SK-N-SH (cell line): Measurements from ENCODE around the gene SERPINH1. TPM values are rescaled to one million over a fixed set of nuclear protein-coding genes. Genes with fewer than 3 reads are reported as not detected.

Source experiments
- CTCF ChIA-PET: fragments of 300-600, 350-600 bp; formaldehyde crosslinking; extraction: SDS; loops from one replicate; lab custom pipeline; 2021; lab: Yijun Ruan, JAX
- POLR2A ChIA-PET: fragments of 350-600 bp; sonication (Branson Sonifier 250); formaldehyde crosslinking; extraction: SDS; loops from one replicate; lab custom pipeline; 2020; ENCODE audit warnings: antibody characterized with exemption, inconsistent platforms; lab: Yijun Ruan, JAX
- DNase-seq: peaks from one replicate; pipeline ENCODE4 v3.0.0; 2012
- H2AFZ ChIP-seq: fragments of 200-600 bp; sonication (generic); 2 replicates; pipeline ENCODE4 v1.8.1; 2016; ENCODE audit warnings: antibody characterized with exemption, mild to moderate bottlenecking, low read depth
- H3F3A ChIP-seq: fragments of 200-600 bp; sonication (generic); replicated peaks from 2 replicates; pipeline ENCODE3; 2016; ENCODE audit warnings: antibody characterized with exemption, mild to moderate bottlenecking; ENCODE audit not compliant: insufficient read depth
- H3K27ac ChIP-seq, 2 experiments: fragments of 200-500 bp in 1 of 2; fragments of 200-600 bp in 1 of 2; sonication (Bioruptor generic) in 1 of 2; sonication (generic), shearing (Covaris generic) in 1 of 2; 2 replicates each; pipeline versions ENCODE4 v1.5.1 to v1.6.1; 2014 to 2016; ENCODE audit warnings: low read depth in 2 of 2, inconsistent platforms in 1 of 2, low read length in 1 of 2, mild to moderate bottlenecking in 1 of 2, mixed read lengths in 1 of 2
- H3K27me3 ChIP-seq: fragments of 200-600 bp; sonication (generic), shearing (Covaris generic); 2 replicates; pipeline ENCODE4 v1.6.1; 2016; ENCODE audit warnings: mixed run types; ENCODE audit not compliant: insufficient read depth
- H3K36me3 ChIP-seq, 2 experiments: fragments of 200-500 bp in 1 of 2; fragments of 200-600 bp in 1 of 2; sonication (Bioruptor generic) in 1 of 2; sonication (generic) in 1 of 2; replicated peaks in 1 of 2; 2 replicates each; pipeline versions ENCODE3 to v1.5.1; 2014 to 2016; ENCODE audit warnings: low read length in 1 of 2, mild to moderate bottlenecking in 1 of 2; ENCODE audit not compliant: insufficient read depth in 2 of 2, control insufficient read depth in 1 of 2
- H3K4me1 ChIP-seq, 2 experiments: fragments of 200-500 bp in 1 of 2; fragments of 200-600 bp in 1 of 2; sonication (Bioruptor generic) in 1 of 2; sonication (generic), shearing (Covaris generic) in 1 of 2; 2 replicates each; pipeline versions ENCODE4 v1.5.1 to v1.6.1; 2014 to 2016; ENCODE audit warnings: low read depth in 1 of 2, low read length in 1 of 2, mixed run types in 1 of 2; ENCODE audit not compliant: insufficient read depth in 2 of 2, control insufficient read depth in 1 of 2
- H3K4me2 ChIP-seq: fragments of 200-600 bp; sonication (generic), shearing (Covaris generic); 2 replicates; pipeline ENCODE4 v1.6.1; 2017; ENCODE audit warnings: mixed run types
- H3K4me3 ChIP-seq, 2 experiments: fragments of 200-500 bp in 1 of 2; fragments of 200-600 bp in 1 of 2; sonication (Bioruptor generic) in 1 of 2; sonication (generic), shearing (Covaris generic) in 1 of 2; 2 replicates each; pipeline versions ENCODE4 v1.5.1 to v1.8.1; 2014 to 2016; ENCODE audit warnings: low read depth in 2 of 2, inconsistent platforms in 1 of 2, low read length in 1 of 2, mild to moderate bottlenecking in 1 of 2, mixed read lengths in 1 of 2, moderate library complexity in 1 of 2
- H3K79me2 ChIP-seq: fragments of 200-600 bp; sonication (generic); 2 replicates; pipeline ENCODE4 v1.8.1; 2017; ENCODE audit warnings: mild to moderate bottlenecking; ENCODE audit not compliant: insufficient read depth
- H3K9ac ChIP-seq: fragments of 200-600 bp; sonication (generic); 2 replicates; pipeline ENCODE4 v1.6.1; 2017; ENCODE audit warnings: mixed run types
- H3K9me2 ChIP-seq: fragments of 200-600 bp; sonication (generic); 2 replicates; pipeline ENCODE4 v1.6.1; 2017; ENCODE audit warnings: mixed run types
- H3K9me3 ChIP-seq: fragments of 200-600 bp; sonication (generic); 2 replicates; pipeline ENCODE4 v1.6.1; 2017; ENCODE audit warnings: mixed run types, mild to moderate bottlenecking, moderate library complexity
- H4K20me1 ChIP-seq: fragments of 200-600 bp; sonication (generic); 2 replicates; pipeline ENCODE4 v1.6.1; 2017; ENCODE audit warnings: mild to moderate bottlenecking, mixed run types; ENCODE audit not compliant: insufficient read depth
- GABPA ChIP-seq: IDR thresholded peaks from 2 replicates; pipeline ENCODE4 v1.4.0; 2012; ENCODE audit warnings: low read depth, mild to moderate bottlenecking
- MAX ChIP-seq: IDR thresholded peaks from 2 replicates; pipeline ENCODE4 v1.4.0; 2012; ENCODE audit warnings: low read depth
- MEF2A ChIP-seq: IDR thresholded peaks from 2 replicates; pipeline ENCODE4 v1.4.0; 2012; ENCODE audit warnings: low read depth, borderline replicate concordance
- REST ChIP-seq: IDR thresholded peaks from 2 replicates; pipeline ENCODE4 v1.6.1; 2012; ENCODE audit warnings: mild to moderate bottlenecking, low read depth, low read length, moderate library complexity
- RXRA ChIP-seq: IDR thresholded peaks from 2 replicates; pipeline ENCODE4 v1.4.0; 2012; ENCODE audit warnings: low read depth, mild to moderate bottlenecking, borderline replicate concordance
- TCF12 ChIP-seq: IDR thresholded peaks from 2 replicates; pipeline ENCODE4 v1.4.0; 2012
- TEAD4 ChIP-seq: IDR thresholded peaks from 2 replicates; pipeline ENCODE4 v1.4.0; 2012; ENCODE audit warnings: mild to moderate bottlenecking, borderline replicate concordance; ENCODE audit not compliant: insufficient read depth
- WGBS: methylation state at CpG from one replicate; pipeline ENCODE4 v1.1.6; 2017; ENCODE audit warnings: low lambda C conversion rate; 5-methylcytosine and 5-hydroxymethylcytosine counted together
- polyA plus RNA-seq, 3 experiments: library from polyadenylated mRNA; depleted of rRNA; stranded (reverse); fragments of >200 nt; gene quantifications; 2 replicates each; pipeline ENCODE4 v1.2.3, GENCODE V29; 2012
- TF ChIP-seq, protein P1 (sequence below): fragments of 150-350 bp; IDR thresholded peaks from 2 replicates; pipeline ENCODE4 v1.6.1; 2017; ENCODE audit warnings: antibody characterized with exemption, low read length, low read depth, borderline replicate concordance
- TF ChIP-seq, protein P2 (sequence below): IDR thresholded peaks from 2 replicates; pipeline ENCODE4 v1.4.0; 2012; ENCODE audit warnings: low read depth, borderline replicate concordance

Gene SERPINH1
- polyA plus RNA-seq, 1 of the 3 experiments (the other 2 are of a cell fraction), result 293 TPM

DNA sequence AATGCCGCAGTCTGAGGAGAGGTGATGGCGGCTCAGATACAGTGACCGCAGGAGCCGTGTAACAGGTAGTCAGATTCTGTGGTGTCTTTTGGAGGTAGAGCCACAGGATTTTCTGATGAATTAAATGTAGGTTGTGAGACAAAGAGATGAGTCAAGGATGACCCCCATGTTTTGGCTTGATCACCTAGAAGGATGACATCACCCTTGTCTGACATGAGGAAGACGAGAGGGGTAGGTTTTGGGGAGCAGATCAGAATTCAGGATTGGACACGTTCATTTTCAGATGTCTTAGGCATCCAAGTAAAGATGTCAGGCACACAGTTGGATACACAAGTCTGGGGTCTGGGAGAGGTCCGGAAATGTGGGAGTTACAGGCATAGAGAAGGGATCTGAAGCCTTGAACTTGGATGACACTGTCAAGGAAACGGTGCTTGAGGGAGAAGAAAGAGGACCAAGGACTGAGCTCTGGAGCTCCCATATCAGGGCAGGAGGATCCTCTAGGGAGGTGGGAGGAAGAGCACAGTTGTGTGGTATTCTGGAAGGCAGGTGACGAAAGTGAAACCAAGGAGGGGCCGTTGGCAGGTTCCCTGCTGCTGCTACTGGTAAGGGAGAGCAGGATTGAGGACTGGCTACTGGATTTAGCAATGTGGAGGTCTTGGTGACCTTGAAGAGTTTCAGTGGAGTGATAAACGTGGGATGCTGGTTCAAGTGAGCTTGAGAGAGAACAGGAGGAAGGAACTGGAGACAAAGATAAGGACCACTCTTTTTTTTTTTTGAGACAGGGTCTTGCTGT is 23.7 kb upstream of the SERPINH1 start:
- TF ChIP-seq TEAD4 (no peak), MAX (no peak), GABPA (no peak), TCF12 (no peak), MEF2A (no peak), RXRA (no peak), REST (no peak)
- TF ChIP-seq, protein P1, sequence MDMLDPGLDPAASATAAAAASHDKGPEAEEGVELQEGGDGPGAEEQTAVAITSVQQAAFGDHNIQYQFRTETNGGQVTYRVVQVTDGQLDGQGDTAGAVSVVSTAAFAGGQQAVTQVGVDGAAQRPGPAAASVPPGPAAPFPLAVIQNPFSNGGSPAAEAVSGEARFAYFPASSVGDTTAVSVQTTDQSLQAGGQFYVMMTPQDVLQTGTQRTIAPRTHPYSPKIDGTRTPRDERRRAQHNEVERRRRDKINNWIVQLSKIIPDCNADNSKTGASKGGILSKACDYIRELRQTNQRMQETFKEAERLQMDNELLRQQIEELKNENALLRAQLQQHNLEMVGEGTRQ, result no peak
- TF ChIP-seq, protein P2, sequence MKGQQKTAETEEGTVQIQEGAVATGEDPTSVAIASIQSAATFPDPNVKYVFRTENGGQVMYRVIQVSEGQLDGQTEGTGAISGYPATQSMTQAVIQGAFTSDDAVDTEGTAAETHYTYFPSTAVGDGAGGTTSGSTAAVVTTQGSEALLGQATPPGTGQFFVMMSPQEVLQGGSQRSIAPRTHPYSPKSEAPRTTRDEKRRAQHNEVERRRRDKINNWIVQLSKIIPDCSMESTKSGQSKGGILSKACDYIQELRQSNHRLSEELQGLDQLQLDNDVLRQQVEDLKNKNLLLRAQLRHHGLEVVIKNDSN, result no peak
- TF ChIP-seq, all 33 proteins: peak for 0

More for the DNA sequence above, 23.7 kb upstream of the SERPINH1 start:
- Histone ChIP-seq H3K9me3 (no peaks in the 10 kb centered on the region), H3F3A (no peaks in the 10 kb centered on the region), H3K79me2 (no peaks in the 10 kb centered on the region), H3K9ac (no peak overlapping the region), H2AFZ (no peak overlapping the region), H4K20me1 (no peaks in the 10 kb centered on the region), H3K4me3 (no peak overlapping the region), H3K27ac (no peak overlapping the region), H3K9me2 (no peaks in the 10 kb centered on the region), H3K4me1 (peaks cover 0 to 14% of the 10 kb centered on the region in 2 experiments; a peak in 1 of 4 replicates), H3K4me2 (no peak overlapping the region), H3K36me3 (no peaks in the 10 kb centered on the region), H3K27me3 (no peaks in the 10 kb centered on the region)
- DNase-seq, result no peak
- CTCF ChIA-PET, result interaction anchor here (1.2 to 4.3 kb wide), 4 partner anchors 8 to 105 kb away, joined by 3 to 27 read pairs (median 7); partner anchors contain the start of gene KLHL35
- POLR2A ChIA-PET, result no interaction called here
- 72% methylated on average over 11 of the region's 11 CpGs for WGBS
